HG03095 (cell line): ENCODE data around the gene C1QTNF1.
"Not testable (repeated sequence)": the region's sequence is repeated elsewhere in the genome, so short reads cannot be mapped to it uniquely, and the experiment has no call there.

ENCODE experiments used
- ATAC-seq: cut with Tn5 transposase; IDR thresholded peaks from one replicate; pipeline ENCODE4 v1.9.1; 2021; ENCODE audit warnings: moderate library complexity; ENCODE audit not compliant: unreplicated experiment

C1QTNF1 gene

GRCh38 chr17:79022507-79022991, 1.4 kb upstream of the C1QTNF1 start:
- no peak for ATAC-seq

- no peak for ATAC-seq
These were observed 726 bp upstream of the C1QTNF1 start for GRCh38 chr17:79023180-79023705.

- no peak for ATAC-seq
These were observed 1.1 kb downstream of the C1QTNF1 start for GRCh38 chr17:79024901-79025737.

- ATAC-seq = no peak
These were observed 2.7 kb downstream of the C1QTNF1 start for GRCh38 chr17:79026376-79027273.

GRCh38 chr17:79027274-79027924, 3.4 kb downstream of the C1QTNF1 start:
- no peak for ATAC-seq

GRCh38 chr17:79027925-79028491, 4.0 kb downstream of the C1QTNF1 start:
- no peak for ATAC-seq

- no peak for ATAC-seq
These were observed 4.7 kb downstream of the C1QTNF1 start for GRCh38 chr17:79028496-79029326.

GRCh38 chr17:79029327-79030009, 5.5 kb downstream of the C1QTNF1 start:
- ATAC-seq = no peak

- ATAC-seq = not testable (repeated sequence)
These were observed 6.7 kb downstream of the C1QTNF1 start for GRCh38 chr17:79030636-79031035.

- ATAC-seq = no peak
These were observed 8.3 kb downstream of the C1QTNF1 start for GRCh38 chr17:79031996-79032875.

- no peak for ATAC-seq
These were observed 9.2 kb downstream of the C1QTNF1 start for GRCh38 chr17:79033046-79033616.

GRCh38 chr17:79033741-79034501, 10.0 kb downstream of the C1QTNF1 start:
- no peak for ATAC-seq

GRCh38 chr17:79034931-79035485, 11.0 kb downstream of the C1QTNF1 start:
- ATAC-seq = no peak

- no peak for ATAC-seq
These were observed 11.7 kb downstream of the C1QTNF1 start for GRCh38 chr17:79035686-79036085.

GRCh38 chr17:79036181-79036580, 12.2 kb downstream of the C1QTNF1 start:
- ATAC-seq = no peak

- ATAC-seq = no peak
These were observed 12.6 kb downstream of the C1QTNF1 start for GRCh38 chr17:79036596-79036995.
